A673 (cell line): Measurements from ENCODE around the gene ITIH5.

Experiments used
- CTCF ChIP-seq: fragments of 300-800, 200-600 bp; sonication (generic); conservative IDR thresholded peaks from 2 replicates; pipeline ENCODE4 v1.5.1; 2017; ENCODE audit warnings: low read depth, mild to moderate bottlenecking, antibody characterized with exemption, low read length, moderate library complexity, mixed read lengths
- EZH2 ChIP-seq: fragments of 200-600 bp; sonication (generic); IDR thresholded peaks from 2 replicates; pipeline ENCODE4 v1.6.1; 2017; ENCODE audit warnings: borderline replicate concordance, low read depth, mild to moderate bottlenecking, mixed read lengths, antibody characterized with exemption, low read length; ENCODE audit not compliant: poor library complexity, severe bottlenecking

- TF ChIP-seq CTCF (no peak), EZH2 (no peak)
Measured at GRCh38 chr10:7561985-7562384, 104.8 kb downstream of the ITIH5 start.
